PC-3 (cell line): ENCODE results near the gene RHOBTB3. TPM values are rescaled to one million over a fixed set of nuclear protein-coding genes. Genes with fewer than 3 reads are reported as not detected.

Source experiments
- ATAC-seq: fragments of 200-7000 bp; cut with Tn5 transposase; 2 replicates; pipeline ENCODE4 v1.9.1; 2020; ENCODE audit warnings: mild to moderate bottlenecking, moderate library complexity
- BruUV-seq: library from RNA; stranded (reverse); fragments of 400-500 nt; replicated peaks from 2 replicates; lab custom pipeline; 2021; lab: Mats Ljungman, UMichigan
- CTCF ChIA-PET: fragments of 300-600 bp; sonication (Branson Sonifier 250); formaldehyde crosslinking; loops from one replicate; lab custom pipeline; 2022; ENCODE audit warnings: antibody characterized with exemption; lab: Charles Lee
- POLR2A ChIA-PET: fragments of 300-600 bp; sonication (Branson Sonifier 250); formaldehyde crosslinking; loops from one replicate; lab custom pipeline; 2022; ENCODE audit warnings: antibody characterized with exemption; ENCODE audit not compliant: unreplicated experiment; lab: Charles Lee
- DNase-seq: peaks from one replicate; pipeline ENCODE4 v3.0.0-alpha.2; 2015
- H2AFZ ChIP-seq: fragments of 300-600 bp; sonication (generic); 2 replicates; pipeline ENCODE4 v1.6.0; 2016; ENCODE audit warnings: antibody characterized with exemption, low read length
- H3F3A ChIP-seq: fragments of 300-600 bp; sonication (generic); one replicate; pipeline ENCODE4 v1.6.0; 2017; ENCODE audit warnings: antibody characterized with exemption, low read length, control low read depth, mild to moderate bottlenecking; ENCODE audit not compliant: unreplicated experiment
- H3K27ac ChIP-seq: fragments of 300-600 bp; sonication (generic); 2 replicates; pipeline ENCODE4 v1.5.1; 2016; ENCODE audit warnings: mild to moderate bottlenecking, low read length
- H3K27me3 ChIP-seq: fragments of 300-600 bp; sonication (generic); 2 replicates; pipeline ENCODE4 v1.6.1; 2016; ENCODE audit warnings: low read length, mixed read lengths
- H3K36me3 ChIP-seq: fragments of 300-600 bp; sonication (generic); 2 replicates; pipeline ENCODE4 v1.6.1; 2016; ENCODE audit warnings: low read depth, mixed run types, low read length, mixed read lengths
- H3K4me1 ChIP-seq: fragments of 300-600 bp; sonication (generic); 2 replicates; pipeline ENCODE4 v1.5.1; 2016; ENCODE audit warnings: low read length; ENCODE audit not compliant: insufficient read depth
- H3K4me2 ChIP-seq: fragments of 300-600 bp; sonication (generic); 2 replicates; pipeline ENCODE4 v1.6.0; 2016; ENCODE audit warnings: low read length
- H3K4me3 ChIP-seq: fragments of 300-600 bp; sonication (generic); 2 replicates; pipeline ENCODE4 v1.5.1; 2016; ENCODE audit warnings: mild to moderate bottlenecking, low read length, mixed read lengths
- H3K79me2 ChIP-seq: fragments of 300-600 bp; sonication (generic); 2 replicates; pipeline ENCODE4 v1.6.1; 2017; ENCODE audit warnings: low read length, mixed read lengths
- H3K9ac ChIP-seq: fragments of 300-600 bp; sonication (generic); 2 replicates; pipeline ENCODE4 v1.6.0; 2016; ENCODE audit warnings: mild to moderate bottlenecking, low read length
- H3K9me2 ChIP-seq: fragments of 300-600 bp; sonication (generic); replicated peaks from 2 replicates; pipeline ENCODE4 v1.6.1; 2016; ENCODE audit warnings: mixed run types, low read length, mixed read lengths
- H3K9me3 ChIP-seq: fragments of 300-600 bp; sonication (generic); 2 replicates; pipeline ENCODE4 v1.6.1; 2016; ENCODE audit warnings: low read length, mixed read lengths
- H4K20me1 ChIP-seq: fragments of 300-600 bp; sonication (generic); 2 replicates; pipeline ENCODE4 v1.6.1; 2016; ENCODE audit warnings: low read length, mixed read lengths
- CTCF ChIP-seq: fragments of 300-600 bp; sonication (generic); conservative IDR thresholded peaks from 2 replicates; pipeline ENCODE4 v1.5.1; 2017; ENCODE audit warnings: antibody characterized with exemption, low read depth, mild to moderate bottlenecking, low read length
- EZH2 ChIP-seq: fragments of 300-600 bp; sonication (generic); IDR thresholded peaks from one replicate; pipeline ENCODE4 v1.6.1; 2017; ENCODE audit warnings: antibody characterized with exemption, mild to moderate bottlenecking, low read length; ENCODE audit not compliant: unreplicated experiment
- EZH2phosphoT487 ChIP-seq: fragments of 300-600 bp; sonication (generic); IDR thresholded peaks from 2 replicates; pipeline ENCODE4 v1.6.1; 2018; ENCODE audit warnings: mild to moderate bottlenecking, antibody characterized with exemption, low read length, borderline replicate concordance
- intact Hi-C: fragments of 100-400 bp; cut with micrococcal nuclease; formaldehyde crosslinking; loops from 2 replicates; pipeline ENCODE4 v1.9.0; 2023
- total RNA-seq: library from RNA; depleted of rRNA; stranded (reverse); fragments of >200 nt; gene quantifications from 2 replicates; pipeline ENCODE4 v1.2.3, GENCODE V29; 2014

RHOBTB3 gene
- total RNA-seq, 1 experiment from 2014 or later, result 16.3 TPM

GRCh38 chr5:95718738-95719137 lies 12.4 kb upstream of the RHOBTB3 start:
- intact Hi-C loops, result no loop called here
- BruUV-seq, result no TSS peak
- Histone ChIP-seq H3K9me3 (no peaks in the 10 kb centered on the region), H3K36me3 (no peaks in the 10 kb centered on the region), H3K27ac (no peak overlapping the region), H3K4me1 (peaks cover 13% of the 10 kb centered on the region), H4K20me1 (no peaks in the 10 kb centered on the region), H3K4me2 (no peak overlapping the region), H3K27me3 (no peaks in the 10 kb centered on the region), H2AFZ (no peak overlapping the region), H3F3A (no peaks in the 10 kb centered on the region), H3K4me3 (no peak overlapping the region), H3K9me2 (no peaks in the 10 kb centered on the region), H3K79me2 (no peaks in the 10 kb centered on the region), H3K9ac (no peak overlapping the region)
- ChIA-PET POLR2A (no interaction called here), CTCF (no interaction called here)
- no peak for ATAC-seq
- no peak for DNase-seq
- TF ChIP-seq EZH2phosphoT487, result no peak
- no peak for TF ChIP-seq CTCF
- TF ChIP-seq EZH2, result no peak

GRCh38 chr5:95720094-95720786 lies 10.9 kb upstream of the RHOBTB3 start:
- Histone ChIP-seq H3K36me3 (no peaks in the 10 kb centered on the region), H3F3A (no peaks in the 10 kb centered on the region), H3K4me1 (peaks cover 9% of the 10 kb centered on the region), H2AFZ (no peak overlapping the region), H3K9ac (no peak overlapping the region), H3K4me3 (no peak overlapping the region), H3K9me3 (no peaks in the 10 kb centered on the region), H3K27me3 (no peaks in the 10 kb centered on the region), H4K20me1 (no peaks in the 10 kb centered on the region), H3K79me2 (no peaks in the 10 kb centered on the region), H3K4me2 (no peak overlapping the region), H3K27ac (no peak overlapping the region), H3K9me2 (no peaks in the 10 kb centered on the region)
- BruUV-seq, result no TSS peak
- TF ChIP-seq EZH2phosphoT487, result no peak
- TF ChIP-seq EZH2, result no peak
- TF ChIP-seq CTCF, result no peak
- intact Hi-C loops, result no loop called here
- ChIA-PET CTCF (no interaction called here), POLR2A (no interaction called here)
- ATAC-seq (no peak), DNase-seq (no peak)

GRCh38 chr5:95721582-95722295 lies 9.4 kb upstream of the RHOBTB3 start:
- Histone ChIP-seq H3K27ac (no peak overlapping the region), H2AFZ (no peak overlapping the region), H3K4me3 (no peak overlapping the region), H3K79me2 (no peaks in the 10 kb centered on the region), H3K36me3 (no peaks in the 10 kb centered on the region), H3K4me2 (no peak overlapping the region), H3K9me2 (no peaks in the 10 kb centered on the region), H3K9me3 (no peaks in the 10 kb centered on the region), H3K9ac (no peak overlapping the region), H3F3A (no peaks in the 10 kb centered on the region), H3K4me1 (no peaks in the 10 kb centered on the region), H3K27me3 (no peaks in the 10 kb centered on the region), H4K20me1 (no peaks in the 10 kb centered on the region)
- TF ChIP-seq EZH2phosphoT487 (no peak), CTCF (no peak), EZH2 (no peak)
- ATAC-seq (no peak), DNase-seq (no peak)
- BruUV-seq, result no TSS peak
- POLR2A ChIA-PET, result interaction anchor here (0.6 kb wide), 1 partner anchor 8 kb away, joined by 15 read pairs; no protein-coding TSS in a partner anchor
- intact Hi-C loops, result no loop called here
- CTCF ChIA-PET, result interaction anchor here (0.7 kb wide), 1 partner anchor 13 kb away, joined by 6 read pairs; no protein-coding TSS in a partner anchor
